Activated CD8-positive, alpha-beta memory T cell treated with anti-CD3 and anti-CD28 coated beads for 48 hours (primary cell): ENCODE results near the gene PLEKHM1.
"Not testable (repeated sequence)": the region's sequence is repeated elsewhere in the genome, so short reads cannot be mapped to it uniquely, and the experiment has no call there.

ENCODE experiments used
- DNase-seq, 3 experiments: peaks; one replicate each; pipeline ENCODE4 v3.0.0-alpha.2; 2020; ENCODE audit warnings: low read depth in 2 of 3, low spot score in 2 of 3

Gene PLEKHM1

DNA sequence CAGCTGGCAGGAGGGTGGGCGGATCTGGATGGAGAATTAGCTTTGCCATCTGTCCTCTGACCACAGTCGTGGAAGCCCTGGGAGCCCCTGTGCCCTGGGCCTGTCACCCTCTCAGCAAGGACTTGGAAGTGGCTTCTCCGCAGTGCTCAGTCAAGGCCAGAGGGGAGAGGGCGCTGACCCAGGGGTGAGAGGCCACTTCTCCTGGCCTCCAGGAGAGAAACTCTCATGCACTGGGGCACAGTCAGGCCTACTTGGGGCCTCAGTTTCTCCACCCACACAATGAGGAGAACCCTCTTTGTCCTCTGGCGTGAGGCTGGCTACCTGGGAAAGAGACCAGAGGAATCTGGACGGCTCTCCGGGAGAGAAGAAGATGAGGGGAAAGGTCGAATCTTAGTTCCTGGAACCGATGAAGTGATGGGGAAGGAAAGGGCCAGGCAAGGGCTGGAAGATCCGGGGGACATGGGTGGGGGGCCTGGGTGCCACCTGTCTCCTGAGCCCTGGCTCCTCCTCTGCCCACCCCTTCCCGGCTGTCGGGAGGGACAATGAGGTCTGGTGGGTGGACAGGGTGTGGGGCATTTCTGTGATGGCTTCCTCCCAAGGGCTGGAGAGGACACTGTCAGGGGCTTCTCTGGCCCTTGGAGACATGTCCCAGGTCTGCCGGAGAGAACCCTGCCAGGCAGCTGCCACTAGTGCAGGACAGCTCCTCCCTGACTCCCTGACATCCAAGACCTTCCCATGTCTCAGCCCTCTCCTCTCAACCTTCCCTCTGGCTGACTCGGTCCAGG lies 48.8 kb downstream of the PLEKHM1 start:
- DNase-seq: no peak

- not testable (repeated sequence) for DNase-seq
These were observed 49.5 kb downstream of the PLEKHM1 start for GRCh38 chr17:45440839-45441515.

DNA sequence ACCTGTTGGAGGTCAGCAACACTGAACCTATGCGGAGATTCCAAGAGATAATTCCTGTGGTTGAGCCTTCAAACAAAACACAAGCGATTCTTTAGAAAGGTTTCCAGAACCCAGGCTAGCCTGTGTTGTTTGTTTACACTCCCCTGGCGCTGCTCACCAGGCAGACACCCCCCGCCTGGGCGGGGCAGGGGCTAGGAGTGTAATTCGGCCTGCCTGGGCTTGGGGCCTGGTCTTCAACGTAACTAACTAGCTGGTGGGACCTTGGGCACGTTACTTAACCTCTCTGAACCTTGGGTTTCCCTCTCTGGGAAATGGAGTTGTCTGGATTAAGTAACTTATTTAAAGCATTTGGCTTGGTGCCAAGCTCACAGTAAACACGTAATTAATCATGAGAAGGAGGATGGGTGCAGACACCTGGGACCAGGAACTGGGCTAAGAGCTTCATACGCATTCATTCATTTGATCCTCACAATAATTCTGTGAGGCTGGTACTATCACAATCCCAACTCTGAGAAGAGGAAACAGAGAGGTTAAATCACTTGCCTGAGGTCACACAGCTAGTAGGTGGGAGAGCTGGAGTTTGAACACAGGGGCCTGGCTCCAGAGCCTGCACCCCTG lies 50.3 kb downstream of the PLEKHM1 start:
- DNase-seq: no peak

DNA sequence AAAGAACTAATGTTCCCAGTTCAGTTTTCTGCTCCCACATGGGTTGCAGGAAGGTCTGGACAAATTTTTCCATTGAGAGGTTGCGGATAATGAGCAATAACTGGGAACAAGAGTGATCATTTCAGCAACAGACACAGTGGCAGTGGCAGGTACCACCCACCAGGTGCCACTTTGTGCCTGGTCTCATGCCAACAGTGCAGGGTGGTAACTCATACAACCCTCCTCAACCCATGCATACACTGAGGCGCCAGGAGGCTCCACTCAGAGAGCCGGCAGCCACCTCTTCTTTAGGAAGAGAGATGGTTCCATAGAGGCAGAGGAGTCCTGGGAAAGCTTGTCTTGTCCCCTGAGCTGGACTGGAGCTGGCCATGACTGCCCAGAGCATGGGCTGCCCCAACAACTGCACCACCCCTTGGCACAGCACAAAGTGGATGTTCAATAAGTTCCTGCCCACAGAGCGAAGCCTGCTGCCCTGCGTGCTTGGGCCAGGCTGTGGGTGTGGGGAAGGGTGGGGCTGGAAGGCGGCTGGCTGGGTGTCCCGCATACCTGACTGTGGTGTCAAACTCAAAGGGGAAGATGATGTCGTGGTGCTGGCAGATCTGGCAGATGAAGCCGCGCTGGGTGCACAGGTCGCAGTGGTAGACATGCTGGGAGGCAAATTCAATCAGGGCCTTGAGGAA lies 51.5 kb downstream of the PLEKHM1 start:
- DNase-seq: no peak

- no peak for DNase-seq
These were observed 52.8 kb downstream of the PLEKHM1 start for GRCh38 chr17:45437465-45438283.

DNA sequence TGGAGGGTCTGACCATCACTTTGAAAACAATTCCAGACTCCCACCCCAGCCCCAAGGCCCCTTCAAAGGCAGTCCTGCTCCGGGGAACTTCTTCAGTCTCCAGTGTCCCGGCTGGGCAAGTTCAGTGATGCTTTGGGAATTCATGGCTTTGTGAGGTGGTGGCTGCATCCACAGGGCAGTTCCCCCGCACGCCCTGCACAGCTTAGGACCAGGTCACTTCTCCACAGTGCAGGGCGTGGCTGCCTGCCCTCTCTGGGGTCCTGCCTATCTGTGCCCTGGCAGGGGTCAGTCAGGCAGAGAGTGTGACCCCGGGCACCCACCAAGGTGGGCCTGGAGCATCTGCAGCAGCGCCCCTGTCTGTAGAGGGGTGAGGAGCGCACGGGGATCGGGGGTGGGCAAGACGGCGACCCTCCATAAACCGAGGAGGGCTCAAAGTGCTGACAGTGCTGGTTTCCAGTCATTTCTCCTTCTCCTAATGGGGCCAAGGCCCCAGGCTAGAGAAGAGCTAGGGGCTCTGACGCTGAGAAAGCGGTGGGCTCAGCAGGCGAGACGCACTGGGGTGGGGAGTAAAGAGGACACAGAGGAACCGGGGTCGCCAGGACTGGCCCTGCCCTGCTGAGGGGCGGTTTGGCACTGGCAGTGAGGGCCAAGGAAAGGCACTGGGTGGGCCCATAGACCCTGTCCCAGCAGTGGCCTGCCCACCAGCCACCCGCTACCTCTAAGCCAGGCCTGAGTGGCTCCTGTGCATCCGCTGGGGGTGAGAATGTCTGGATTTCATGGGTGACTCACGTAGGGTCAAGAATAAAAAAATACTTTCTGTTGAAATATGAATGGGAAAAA lies 53.7 kb downstream of the PLEKHM1 start:
- DNase-seq: no peak

DNA sequence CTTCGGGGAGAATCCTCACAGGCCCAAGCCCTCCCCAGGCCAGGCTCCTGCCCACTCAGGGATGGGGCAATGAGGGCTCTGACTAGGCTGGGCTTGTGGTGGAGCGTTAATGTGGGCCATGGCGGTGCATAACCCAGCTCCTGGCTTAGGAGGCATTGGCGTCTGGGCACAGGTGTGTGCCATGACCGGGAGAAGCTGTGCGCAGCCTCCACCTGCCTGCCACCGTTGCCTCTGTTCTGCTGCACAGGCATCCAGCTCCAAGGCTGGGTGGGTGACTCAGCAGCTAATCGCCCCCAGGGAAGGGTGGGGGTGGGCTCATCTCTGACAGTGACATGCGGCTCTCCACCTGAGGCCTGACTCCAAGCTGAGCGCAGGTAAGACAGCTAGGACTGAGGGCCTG lies 54.4 kb downstream of the PLEKHM1 start:
- no peak for DNase-seq

DNA sequence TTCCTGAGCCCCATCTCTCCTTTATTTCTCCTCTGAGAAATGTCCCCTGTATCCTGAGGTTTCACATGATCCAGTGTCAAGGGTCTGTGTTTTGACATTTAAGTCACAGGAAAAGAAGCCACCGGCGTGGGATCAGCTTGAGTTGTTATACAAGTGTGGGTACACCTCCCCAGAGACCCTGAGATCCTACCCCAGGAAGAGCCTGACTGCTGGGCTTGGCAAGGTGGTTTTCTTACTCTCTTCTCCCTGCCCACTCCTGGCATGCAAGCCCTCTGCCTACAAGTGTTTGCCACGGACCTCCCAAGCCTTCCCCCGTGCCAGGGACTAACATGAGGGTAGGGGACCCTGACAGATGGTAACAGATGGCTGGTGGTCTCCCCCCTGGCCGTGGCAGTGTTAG lies 55.0 kb downstream of the PLEKHM1 start:
- no peak for DNase-seq

DNA sequence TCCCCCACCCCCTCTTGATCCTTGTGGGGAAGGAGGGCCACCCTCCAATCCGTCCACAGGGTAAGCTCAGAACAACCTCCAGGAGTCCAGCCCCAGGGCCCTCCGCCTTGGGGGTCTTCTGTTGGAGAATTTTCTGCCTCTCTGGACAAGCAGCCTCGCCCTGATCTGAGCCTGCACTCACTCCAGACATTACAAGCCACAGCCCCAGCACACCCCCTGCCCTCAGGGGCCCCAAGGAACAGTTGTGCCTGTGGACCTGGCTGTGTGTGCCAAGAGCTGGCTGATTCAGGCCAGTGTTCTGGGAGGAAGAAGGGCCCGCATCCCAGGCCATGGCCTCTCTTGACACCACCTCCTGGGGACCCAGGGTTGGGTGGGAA lies 57.4 kb downstream of the PLEKHM1 start:
- DNase-seq: no peak

DNA sequence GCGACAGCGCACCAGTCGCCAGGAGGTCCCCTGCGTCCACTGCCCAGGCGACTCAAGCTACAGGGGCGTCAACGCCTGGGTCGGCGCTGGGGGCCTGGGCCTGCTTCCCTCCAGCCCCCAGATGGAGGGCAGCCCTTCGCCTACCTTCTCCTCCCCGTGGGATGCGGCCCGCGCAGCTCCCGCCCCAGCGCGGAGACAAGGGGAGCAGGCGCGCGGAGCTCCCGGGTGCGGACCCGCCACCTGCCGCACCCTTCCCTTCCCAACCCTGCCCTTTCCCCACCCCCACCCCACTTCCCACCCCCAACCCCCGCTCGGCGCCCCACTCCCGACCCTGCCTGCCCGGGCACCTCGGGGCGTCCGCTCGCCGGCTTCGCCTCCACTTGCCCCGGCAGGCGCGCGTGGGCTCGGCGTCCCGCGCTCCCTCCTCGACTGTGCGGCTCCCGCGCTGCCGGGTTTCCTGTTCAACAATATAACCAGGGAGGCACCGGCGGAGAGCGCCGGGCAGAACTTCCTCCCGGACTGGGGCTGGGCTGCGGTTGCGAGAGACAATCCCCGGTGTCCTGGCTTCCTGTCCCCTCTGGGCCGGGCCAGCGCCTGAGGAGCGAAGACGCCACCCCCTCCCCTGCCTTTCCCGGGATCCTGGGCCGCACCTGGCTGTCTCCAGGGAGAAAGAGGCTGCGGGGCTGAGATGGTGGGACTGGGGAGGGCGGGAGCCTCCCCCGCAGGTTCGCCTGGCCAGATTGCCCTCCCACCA lies 57.9 kb downstream of the PLEKHM1 start, which contains the start of gene ARHGAP27:
ARHGAP27 (minus strand) TSS at position 466 of the 754 bp plus-strand sequence. CDS start 2,591 bp downstream, outside the sequence.
- no peak for DNase-seq

DNA sequence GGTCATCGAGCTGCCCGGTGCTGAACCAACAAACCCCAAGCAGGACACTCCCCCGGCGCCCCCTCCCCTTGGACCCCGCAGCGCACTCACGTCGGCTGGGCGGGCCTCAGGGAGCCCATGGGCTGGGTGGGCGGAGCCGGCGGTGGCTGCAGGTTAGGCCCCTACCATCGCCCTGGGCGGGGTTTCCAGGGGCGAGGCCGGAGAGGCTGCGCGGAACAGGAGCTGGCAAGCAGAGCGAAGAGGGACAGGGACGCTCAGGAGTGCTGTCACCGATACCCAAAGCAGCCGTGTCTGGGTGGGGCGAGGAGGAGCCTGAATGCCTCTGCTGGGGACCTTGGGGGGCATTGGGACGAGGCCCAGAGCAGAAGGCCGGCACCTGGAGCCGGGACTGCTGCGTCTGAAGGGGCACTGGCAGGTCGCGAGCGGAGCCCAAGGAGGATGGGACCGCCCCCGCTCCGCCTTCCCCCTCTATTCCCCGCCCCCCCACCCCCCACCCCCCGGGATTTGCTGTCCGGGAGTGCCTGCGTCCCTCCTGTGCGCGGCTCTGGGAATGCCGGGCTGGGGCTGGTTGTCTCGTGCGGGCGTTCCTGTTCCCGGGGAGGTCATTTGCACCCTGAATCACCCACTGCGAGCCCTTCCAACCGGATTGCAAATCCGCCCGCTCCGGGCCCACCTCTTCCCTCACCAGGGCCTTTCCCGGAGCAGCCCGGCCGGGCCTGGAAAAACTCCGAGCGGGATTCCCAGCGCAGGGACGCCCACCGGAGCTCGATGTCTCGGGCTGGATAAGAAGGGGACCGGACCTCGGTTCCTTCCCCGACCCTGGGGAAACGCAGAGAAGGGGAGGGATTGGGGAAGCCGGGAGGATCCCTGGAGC lies 58.8 kb downstream of the PLEKHM1 start:
- DNase-seq: peak; percentile 52 to 58 (median 55)

- DNase-seq: no peak
These were observed 59.6 kb downstream of the PLEKHM1 start for GRCh38 chr17:45430738-45431530.

GRCh38 chr17:45430006-45430737 lies 60.3 kb downstream of the PLEKHM1 start:
- DNase-seq: no peak

DNA sequence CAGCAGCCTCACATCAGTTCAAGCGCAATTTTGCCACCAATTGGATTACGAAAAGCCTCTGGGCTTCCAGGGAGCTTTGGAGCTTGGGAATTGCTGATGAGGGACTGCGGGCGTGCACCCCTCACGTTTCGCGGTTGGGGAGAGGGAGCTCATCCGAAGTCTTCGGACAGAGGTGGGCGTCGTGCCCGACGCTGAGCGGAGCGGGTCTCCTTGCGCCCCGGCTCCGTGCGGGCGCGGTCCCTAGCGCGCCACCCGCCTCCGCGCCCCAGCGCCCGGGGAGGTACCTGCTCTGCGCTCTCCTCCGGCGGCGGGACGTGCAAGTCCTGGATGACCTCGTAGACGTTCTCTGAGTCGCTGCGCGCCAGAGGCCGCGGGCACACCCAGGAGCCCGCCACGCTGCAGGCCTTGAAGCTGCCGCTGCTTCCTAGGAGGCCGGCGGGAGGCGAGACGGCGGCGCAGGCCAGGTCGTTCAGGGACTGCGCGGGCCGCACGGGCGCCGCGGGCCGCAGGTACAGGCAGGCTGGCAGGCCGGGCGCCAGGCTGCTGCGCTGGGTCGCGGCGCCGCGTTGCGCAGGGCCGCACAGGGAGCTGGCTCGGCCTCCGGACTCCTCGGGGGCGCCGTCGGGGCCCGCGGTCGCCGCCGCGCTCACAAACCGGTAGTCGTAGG lies 61.0 kb downstream of the PLEKHM1 start:
- no peak for DNase-seq

GRCh38 chr17:45428931-45429338 lies 61.6 kb downstream of the PLEKHM1 start:
- no peak for DNase-seq

GRCh38 chr17:45428050-45428617 lies 62.4 kb downstream of the PLEKHM1 start:
- peak; percentile 66 to 86 (median 78) for DNase-seq
